DMS 273 treated with DMSO at 0.1 percent for 48 hours (cell line): ENCODE results near the gene COMMD10.
"Not testable (repeated sequence)": the region's sequence is repeated elsewhere in the genome, so short reads cannot be mapped to it uniquely, and the experiment has no call there.

Experiments used
- DNase-seq: peaks from one replicate; lab custom pipeline; 2025; lab: John Stamatoyannopoulos, UW

The COMMD10 gene

DNA sequence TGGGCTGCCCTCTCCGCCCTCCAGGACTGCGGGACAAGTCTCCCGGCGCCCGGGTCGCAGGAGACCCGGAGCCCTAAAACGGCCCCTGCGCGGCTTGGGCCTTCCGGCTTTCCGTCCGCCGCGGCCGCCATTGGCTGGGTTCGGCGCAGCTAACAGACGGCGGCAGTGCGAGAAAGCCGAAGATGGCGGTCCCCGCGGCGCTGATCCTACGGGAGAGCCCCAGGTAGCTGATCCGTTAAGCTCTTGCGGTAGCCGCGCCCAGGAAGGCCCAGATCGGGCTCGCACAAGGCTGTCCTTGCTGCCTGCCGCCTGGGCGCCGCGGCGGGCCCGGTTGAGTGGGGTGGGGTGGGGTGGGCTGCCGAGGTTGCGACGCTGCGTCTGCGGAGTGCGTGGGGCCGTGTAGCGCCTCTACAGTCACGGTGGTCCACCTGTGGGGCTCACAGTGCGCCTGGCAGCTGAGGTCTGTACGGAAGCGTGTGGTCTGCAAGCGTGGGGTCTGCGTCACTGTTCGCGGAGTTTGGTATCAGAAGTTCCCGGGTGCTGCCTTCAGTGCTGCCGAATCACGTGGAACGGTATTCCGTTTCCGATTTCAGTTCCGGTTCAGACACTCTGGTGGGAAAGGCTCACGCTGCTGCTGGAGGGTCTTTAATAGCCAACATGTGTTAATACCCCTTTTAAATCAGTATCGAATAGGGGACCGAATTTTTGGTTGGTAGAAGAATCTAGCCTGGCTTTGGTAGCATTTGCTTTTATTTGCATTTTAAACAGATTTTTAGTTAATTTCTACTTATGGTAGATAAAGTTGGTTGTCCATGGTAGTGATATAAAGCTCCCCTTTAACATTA is at the start of gene COMMD10:
Gene COMMD10 (plus strand): TSS at position 155 of the 845 bp plus-strand sequence.
- peak; percentile 67 for DNase-seq

- no peak for DNase-seq
These were observed 49.7 kb upstream of the COMMD10 start for GRCh38 chr5:116035123-116035522.

- no peak for DNase-seq
These were observed 47.5 kb upstream of the COMMD10 start for GRCh38 chr5:116037236-116037822.

GRCh38 chr5:116038817-116039216 is 46.0 kb upstream of the COMMD10 start:
- no peak for DNase-seq

- no peak for DNase-seq
These were observed 42.5 kb upstream of the COMMD10 start for GRCh38 chr5:116042375-116042774.

DNA sequence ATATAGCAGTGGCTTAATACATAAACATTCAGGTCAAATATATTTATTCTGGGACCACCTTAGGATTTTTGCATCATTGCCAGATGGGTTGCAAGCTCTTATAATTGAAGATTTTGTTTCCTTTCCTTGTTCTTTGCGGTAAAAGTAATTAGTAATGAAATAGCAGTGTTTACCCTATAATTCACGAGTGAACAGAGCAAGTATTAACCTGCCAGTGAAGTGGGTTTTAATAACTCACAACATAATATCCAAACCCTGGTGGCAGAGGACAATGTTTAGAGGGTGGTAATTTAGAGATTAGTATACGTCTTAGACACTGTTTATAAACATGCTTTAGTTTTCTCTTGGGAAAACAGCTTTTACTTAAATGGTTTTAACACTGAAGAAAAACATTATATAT is 40.8 kb upstream of the COMMD10 start:
- no peak for DNase-seq

DNA sequence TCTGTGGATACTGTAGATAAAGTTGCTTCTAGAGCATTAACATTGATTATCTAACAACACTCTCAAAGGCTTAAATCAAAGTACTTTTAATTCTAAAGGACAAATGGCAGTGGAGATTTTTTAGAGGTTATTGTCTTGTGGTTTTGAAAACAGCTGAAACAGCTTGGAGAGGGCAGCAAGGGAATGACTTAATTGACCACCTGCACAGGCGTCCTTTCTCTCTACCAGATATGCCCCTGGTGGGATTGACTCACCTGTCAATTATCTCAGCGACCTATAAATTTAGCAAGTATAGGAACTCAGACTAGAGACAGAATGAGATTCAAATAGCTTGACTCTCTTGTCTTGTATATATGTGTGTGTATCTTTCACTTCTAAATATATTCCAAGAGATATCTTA is 39.0 kb upstream of the COMMD10 start:
- no peak for DNase-seq

DNA sequence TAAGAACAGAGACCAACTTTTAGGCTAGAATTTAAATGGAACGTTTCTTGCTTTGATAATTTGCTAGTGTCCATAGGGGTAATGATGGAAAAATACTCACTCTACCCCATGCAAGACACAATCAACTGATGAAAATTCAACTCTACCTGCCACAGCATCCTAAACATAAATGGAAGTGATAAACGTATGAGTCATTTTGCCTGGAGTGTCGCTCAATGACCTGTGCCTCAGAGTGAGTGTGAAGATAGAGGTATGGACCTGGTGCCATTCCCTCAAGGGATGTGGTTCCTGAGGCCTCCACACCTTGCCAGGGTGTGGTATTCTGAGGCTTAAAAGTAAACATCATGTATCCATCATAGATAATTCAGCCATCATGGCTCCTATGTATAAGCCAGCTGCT is 38.6 kb upstream of the COMMD10 start:
- DNase-seq, result no peak

DNA sequence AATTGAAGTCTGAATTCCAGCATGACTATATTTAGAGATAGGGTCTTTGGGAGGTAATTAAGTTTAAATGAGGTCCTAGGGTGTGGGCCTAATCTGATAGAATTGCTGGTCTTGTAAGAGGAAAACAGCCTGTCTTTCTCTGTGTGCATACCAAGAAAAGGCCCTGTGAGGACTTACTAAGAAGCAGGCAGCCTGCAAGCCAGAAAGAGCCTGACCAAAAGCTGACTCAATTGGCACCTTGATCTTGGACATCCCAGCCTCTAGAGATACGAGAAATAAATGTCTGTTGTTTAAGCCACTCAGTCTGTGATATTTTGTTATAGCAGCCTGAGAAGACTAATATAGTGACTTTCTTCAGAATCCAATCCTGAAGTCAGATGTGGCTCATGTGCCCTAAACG is 38.0 kb upstream of the COMMD10 start:
- no peak for DNase-seq

- DNase-seq, result no peak
These were observed 26.4 kb upstream of the COMMD10 start for GRCh38 chr5:116058346-116058936.

- DNase-seq, result no peak
These were observed 22.5 kb upstream of the COMMD10 start for GRCh38 chr5:116062352-116062751.

- DNase-seq, result no peak
These were observed 20.9 kb upstream of the COMMD10 start for GRCh38 chr5:116063950-116064349.

- DNase-seq, result no peak
These were observed 16.7 kb upstream of the COMMD10 start for GRCh38 chr5:116068028-116068632.

GRCh38 chr5:116071211-116071610 is 13.6 kb upstream of the COMMD10 start:
- DNase-seq, result no peak

- DNase-seq, result no peak
These were observed 9.5 kb upstream of the COMMD10 start for GRCh38 chr5:116075191-116075831.

DNA sequence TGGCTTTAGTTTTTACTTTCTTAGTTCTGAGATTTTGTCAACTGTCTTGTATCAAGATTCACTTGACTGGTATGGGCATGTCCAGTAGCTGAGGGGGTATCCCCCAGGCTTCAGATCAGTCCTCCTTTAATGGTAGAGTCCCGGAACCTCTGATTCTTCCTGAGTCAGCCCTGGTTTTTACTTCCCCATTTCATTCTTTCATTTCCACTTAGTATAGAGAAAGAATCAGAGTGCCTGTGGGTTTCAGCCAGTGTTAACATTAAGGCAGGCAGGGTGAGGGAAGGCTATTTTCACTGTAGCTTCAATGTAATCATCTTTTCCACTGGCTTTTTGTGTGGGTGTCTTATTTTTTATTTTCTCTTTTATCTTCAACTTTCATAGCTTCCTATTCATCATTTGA is 8.3 kb upstream of the COMMD10 start:
- no peak for DNase-seq

DNA sequence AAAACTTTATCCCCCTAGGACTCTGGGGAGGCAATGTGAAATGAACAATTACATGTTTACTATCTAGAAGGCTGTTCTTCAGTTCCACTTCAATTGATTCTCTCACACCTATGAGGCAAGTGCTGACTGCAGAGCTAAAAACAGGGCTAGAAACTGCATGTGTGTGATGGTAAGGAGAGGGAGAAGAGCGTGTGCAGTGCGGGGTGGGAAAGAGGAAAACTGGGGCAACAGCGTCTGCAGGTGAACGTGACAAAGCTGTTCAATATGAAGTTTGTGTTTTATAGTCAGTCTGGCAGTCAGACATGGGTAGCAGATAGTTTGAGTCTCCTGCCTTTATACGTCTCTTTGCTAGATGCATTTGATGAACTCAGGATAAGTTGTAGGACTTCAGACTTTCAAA is 6.6 kb upstream of the COMMD10 start:
- DNase-seq, result no peak

DNA sequence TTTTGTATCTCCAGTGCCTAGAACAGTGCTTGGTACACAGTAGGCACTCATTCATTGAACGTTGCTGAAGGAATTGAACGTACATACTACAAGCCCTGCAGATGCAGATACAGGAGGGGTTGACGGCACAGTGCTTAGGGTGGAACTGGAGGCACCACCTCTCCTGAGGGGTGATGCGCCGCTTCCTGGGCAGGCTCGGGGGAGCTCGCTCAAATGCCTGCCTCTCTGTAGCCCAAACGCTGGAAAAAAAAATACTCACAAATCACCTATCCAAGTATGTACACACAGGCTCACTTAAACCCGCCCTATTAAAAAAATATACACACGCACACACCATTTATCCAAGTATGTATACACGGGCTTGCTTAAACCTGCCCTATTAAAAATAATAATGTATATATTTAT is 536 bp upstream of the COMMD10 start:
- no peak for DNase-seq

DNA sequence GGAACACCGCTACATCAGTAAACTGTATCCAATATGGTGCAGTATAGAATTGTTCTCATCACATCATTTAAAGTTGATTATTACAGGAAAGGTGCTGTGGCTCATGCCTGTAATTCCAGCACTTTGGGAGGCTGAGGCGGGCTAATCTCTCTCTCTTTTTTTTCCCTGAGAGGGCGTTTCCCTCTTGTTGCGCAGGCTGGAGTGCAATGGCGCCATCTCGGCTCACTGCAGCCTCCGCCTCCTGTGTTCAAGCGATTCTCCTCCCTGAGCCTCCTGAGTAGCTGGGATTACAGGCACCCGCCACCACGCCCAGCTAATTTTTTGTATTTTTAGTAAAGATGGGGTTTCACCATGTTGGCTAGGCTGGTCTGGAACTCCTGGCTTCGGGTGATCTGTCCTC is 1.5 kb downstream of the COMMD10 start:
- not testable (repeated sequence) for DNase-seq

GRCh38 chr5:116088062-116088461 is 3.2 kb downstream of the COMMD10 start:
- no peak for DNase-seq

DNA sequence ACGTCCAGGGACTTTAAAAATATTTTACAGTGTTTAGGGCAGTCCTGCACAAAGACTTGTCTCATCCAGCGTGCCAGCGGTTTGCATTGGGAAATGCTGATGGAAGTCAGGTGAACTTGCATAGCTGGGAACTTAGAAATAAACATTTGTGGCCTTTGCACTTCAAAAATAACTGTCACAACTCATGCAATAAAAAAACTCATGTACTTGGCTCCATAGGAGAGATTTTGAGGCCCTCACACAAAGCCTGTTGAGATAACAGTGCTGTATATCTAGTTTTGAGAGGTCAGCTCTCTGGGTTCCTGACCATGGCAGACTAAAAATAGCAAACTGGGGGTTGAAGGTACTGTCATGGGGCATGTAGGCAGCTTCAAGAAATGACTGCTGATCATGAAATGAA is 5.5 kb downstream of the COMMD10 start:
- no peak for DNase-seq

GRCh38 chr5:116091416-116091815 is 6.6 kb downstream of the COMMD10 start:
- no peak for DNase-seq
